HG02623 (cell line): ENCODE results near the gene PRRC2B.
"Not testable (repeated sequence)": the region's sequence is repeated elsewhere in the genome, so short reads cannot be mapped to it uniquely, and the experiment has no call there.

Source experiments
- ATAC-seq: cut with Tn5 transposase; IDR thresholded peaks from one replicate; pipeline ENCODE4 v1.9.1; 2021; ENCODE audit warnings: moderate library complexity; ENCODE audit not compliant: unreplicated experiment

PRRC2B gene

GRCh38 chr9:131432597-131433301, 38.9 kb downstream of the PRRC2B start:
- ATAC-seq, result no peak

- ATAC-seq, result no peak
Observed at GRCh38 chr9:131433302-131433854, 39.5 kb downstream of the PRRC2B start.

- no peak for ATAC-seq
Observed at GRCh38 chr9:131434673-131435072, 40.8 kb downstream of the PRRC2B start.

- no peak for ATAC-seq
Observed at GRCh38 chr9:131436376-131436775, 42.5 kb downstream of the PRRC2B start.

GRCh38 chr9:131436865-131437271, 43.0 kb downstream of the PRRC2B start:
- ATAC-seq, result no peak

- ATAC-seq, result no peak
Observed at GRCh38 chr9:131438190-131438589, 44.3 kb downstream of the PRRC2B start.

GRCh38 chr9:131439224-131439623, 45.3 kb downstream of the PRRC2B start:
- no peak for ATAC-seq

- no peak for ATAC-seq
Observed at GRCh38 chr9:131441441-131441840, 47.6 kb downstream of the PRRC2B start.

- no peak for ATAC-seq
Observed at GRCh38 chr9:131442351-131442750, 48.5 kb downstream of the PRRC2B start.

GRCh38 chr9:131443648-131444047, 49.8 kb downstream of the PRRC2B start:
- no peak for ATAC-seq

- ATAC-seq, result no peak
Observed at GRCh38 chr9:131446276-131446675, 52.4 kb downstream of the PRRC2B start.

GRCh38 chr9:131447148-131447547, 53.3 kb downstream of the PRRC2B start:
- no peak for ATAC-seq

GRCh38 chr9:131447600-131447999, 53.7 kb downstream of the PRRC2B start:
- no peak for ATAC-seq

GRCh38 chr9:131448818-131449217, 54.9 kb downstream of the PRRC2B start:
- ATAC-seq, result no peak

- no peak for ATAC-seq
Observed at GRCh38 chr9:131449276-131449675, 55.4 kb downstream of the PRRC2B start.

GRCh38 chr9:131454028-131454427, 60.1 kb downstream of the PRRC2B start:
- no peak for ATAC-seq

- ATAC-seq, result not testable (repeated sequence)
Observed at GRCh38 chr9:131455655-131456054, 61.8 kb downstream of the PRRC2B start.

- no peak for ATAC-seq
Observed at GRCh38 chr9:131457746-131458145, 63.9 kb downstream of the PRRC2B start.

GRCh38 chr9:131459056-131459455, 65.2 kb downstream of the PRRC2B start:
- ATAC-seq, result no peak

- ATAC-seq, result no peak
Observed at GRCh38 chr9:131461166-131461565, 67.3 kb downstream of the PRRC2B start.

- no peak for ATAC-seq
Observed at GRCh38 chr9:131464354-131465000, 70.6 kb downstream of the PRRC2B start.

- ATAC-seq, result no peak
Observed at GRCh38 chr9:131465401-131465800, 71.5 kb downstream of the PRRC2B start.
